ENCODE measurements around the gene ZNF467. TPM values are rescaled to one million over a fixed set of nuclear protein-coding genes. Genes with fewer than 3 reads are reported as not detected.

ZNF467 gene
- total RNA-seq, 2 experiments from 2014 or later: not detected

GRCh38 chr7:149815661-149816266 is 42.4 kb upstream of the ZNF467 start:
- Mint-ChIP-seq H3K9me3 (ENCODE audit: low read depth) (no peaks in the 10 kb centered on the region), H3K4me1 (no peaks in the 10 kb centered on the region), H3K27ac (no peak overlapping the region), H3K4me3 (no peak overlapping the region), H3K36me3 (no peaks in the 10 kb centered on the region), H3K27me3 (no peaks in the 10 kb centered on the region)
- ATAC-seq (no peak), DNase-seq (no peak)
- CTCF ChIA-PET: no interaction called here

GRCh38 chr7:149815121-149815520 is 41.7 kb upstream of the ZNF467 start:
- CTCF ChIA-PET: no interaction called here
- ATAC-seq (no peak), DNase-seq (no peak)
- Mint-ChIP-seq H3K27ac (no peak overlapping the region), H3K9me3 (ENCODE audit: low read depth) (no peaks in the 10 kb centered on the region), H3K36me3 (no peaks in the 10 kb centered on the region), H3K4me3 (no peak overlapping the region), H3K4me1 (no peaks in the 10 kb centered on the region), H3K27me3 (no peaks in the 10 kb centered on the region)

GRCh38 chr7:149814494-149814893 is 41.1 kb upstream of the ZNF467 start:
- no peaks in the 10 kb centered on the region for H3K9me3 Mint-ChIP-seq (ENCODE audit: low read depth)
- no peak overlapping the region for H3K27ac Mint-ChIP-seq
- no peaks in the 10 kb centered on the region for H3K4me1 Mint-ChIP-seq
- H3K4me3 Mint-ChIP-seq: no peak overlapping the region
- DNase-seq (no peak), ATAC-seq (no peak)
- CTCF ChIA-PET: no interaction called here
- no peaks in the 10 kb centered on the region for H3K36me3 Mint-ChIP-seq
- H3K27me3 Mint-ChIP-seq: no peaks in the 10 kb centered on the region

- Mint-ChIP-seq H3K4me1 (no peaks in the 10 kb centered on the region), H3K9me3 (ENCODE audit: low read depth) (no peaks in the 10 kb centered on the region), H3K36me3 (no peaks in the 10 kb centered on the region), H3K4me3 (no peak overlapping the region), H3K27ac (no peak overlapping the region), H3K27me3 (no peaks in the 10 kb centered on the region)
- ATAC-seq (no peak), DNase-seq (no peak)
- CTCF ChIA-PET: interaction anchor here (0.6 to 1.5 kb wide), 3 partner anchors 18 to 70 kb away, joined by 3 to 4 read pairs (median 3); no protein-coding TSS in a partner anchor
These were observed 40.1 kb upstream of the ZNF467 start for GRCh38 chr7:149813254-149814035.

DNA sequence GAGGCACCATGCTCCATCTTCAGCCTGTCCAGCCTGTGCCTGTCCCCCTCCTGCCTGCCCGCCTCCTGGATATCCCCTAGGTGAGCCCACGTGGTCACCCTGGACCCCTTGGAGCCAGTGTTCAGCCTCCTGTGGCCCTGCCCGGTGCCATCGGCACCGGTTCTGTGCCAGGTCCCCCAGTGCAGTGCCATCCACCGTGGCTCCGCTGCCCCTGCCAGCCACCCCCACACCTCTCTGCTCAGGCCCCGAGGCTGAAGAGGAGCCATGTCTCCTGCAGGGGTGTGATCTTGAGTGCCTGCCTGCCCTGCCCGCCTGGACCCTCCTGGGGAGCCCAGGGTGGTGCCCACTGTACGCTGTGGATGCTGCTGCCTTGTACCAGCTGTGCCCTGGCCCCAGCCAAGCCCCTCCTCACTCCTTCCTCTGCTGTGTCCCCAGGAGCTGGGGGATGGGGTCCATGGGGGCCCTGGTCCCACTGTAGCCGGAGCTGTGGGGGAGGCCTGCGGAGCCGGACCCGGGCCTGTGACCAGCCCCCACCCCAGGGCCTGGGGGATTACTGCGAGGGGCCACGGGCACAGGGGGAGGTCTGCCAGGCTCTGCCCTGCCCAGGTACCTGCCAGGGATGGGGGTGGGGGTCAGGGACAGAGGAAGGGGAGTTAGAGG is 38.6 kb upstream of the ZNF467 start:
- Mint-ChIP-seq H3K4me1 (no peaks in the 10 kb centered on the region), H3K36me3 (no peaks in the 10 kb centered on the region), H3K4me3 (no peak overlapping the region), H3K27me3 (peaks cover 2% of the 10 kb centered on the region), H3K9me3 (ENCODE audit: low read depth) (no peaks in the 10 kb centered on the region), H3K27ac (no peak overlapping the region)
- DNase-seq (no peak), ATAC-seq (no peak)
- CTCF ChIA-PET: no interaction called here

- DNase-seq: no peak
These were observed 37.8 kb upstream of the ZNF467 start for GRCh38 chr7:149811221-149811620.

DNA sequence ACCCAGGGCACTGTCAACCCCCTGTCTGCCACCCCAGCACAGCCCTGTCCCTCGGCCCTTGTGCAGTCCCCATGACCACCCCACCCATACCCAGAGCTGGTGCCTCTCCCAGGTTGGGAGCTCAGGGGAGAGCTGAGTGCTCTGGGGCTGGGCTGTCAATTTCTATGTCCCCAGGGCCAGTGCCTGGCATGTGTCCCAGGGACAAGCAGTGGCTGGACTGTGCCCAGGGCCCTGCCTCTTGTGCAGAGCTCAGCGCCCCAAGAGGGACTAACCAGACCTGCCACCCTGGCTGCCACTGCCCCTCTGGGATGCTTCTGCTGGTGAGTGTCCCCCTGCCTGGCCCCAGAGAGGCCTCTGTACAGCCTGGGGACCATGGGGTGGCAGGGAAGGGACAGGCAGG is 35.8 kb upstream of the ZNF467 start:
- Mint-ChIP-seq H3K27me3 (peaks cover 2% of the 10 kb centered on the region), H3K27ac (no peak overlapping the region), H3K9me3 (ENCODE audit: low read depth) (no peaks in the 10 kb centered on the region), H3K4me1 (no peaks in the 10 kb centered on the region), H3K36me3 (no peaks in the 10 kb centered on the region), H3K4me3 (no peak overlapping the region)
- CTCF ChIA-PET: interaction anchor here (1.0 to 1.2 kb wide), 2 partner anchors 30 to 93 kb away, joined by 3 read pairs; no protein-coding TSS in a partner anchor
- DNase-seq (no peak), ATAC-seq (no peak)

More at GRCh38 chr7:149811221-149811620, 37.8 kb upstream of the ZNF467 start:
- H3K27me3 Mint-ChIP-seq: peaks cover 2% of the 10 kb centered on the region
- ATAC-seq: no peak
- no peaks in the 10 kb centered on the region for H3K36me3 Mint-ChIP-seq
- no peaks in the 10 kb centered on the region for H3K4me1 Mint-ChIP-seq
- CTCF ChIA-PET: no interaction called here
- no peaks in the 10 kb centered on the region for H3K9me3 Mint-ChIP-seq (ENCODE audit: low read depth)
- no peak overlapping the region for H3K27ac Mint-ChIP-seq
- no peak overlapping the region for H3K4me3 Mint-ChIP-seq

- Mint-ChIP-seq H3K9me3 (ENCODE audit: low read depth) (no peaks in the 10 kb centered on the region), H3K36me3 (no peaks in the 10 kb centered on the region), H3K27me3 (peaks cover 2% of the 10 kb centered on the region), H3K4me1 (no peaks in the 10 kb centered on the region), H3K4me3 (no peak overlapping the region), H3K27ac (no peak overlapping the region)
- CTCF ChIA-PET: interaction anchor here (1.0 to 2.2 kb wide), 3 partner anchors 9 to 92 kb away, joined by 3 to 5 read pairs (median 3); no protein-coding TSS in a partner anchor
- ATAC-seq (no peak), DNase-seq (no peak)
These were observed 34.9 kb upstream of the ZNF467 start for GRCh38 chr7:149808311-149808710.

DNA sequence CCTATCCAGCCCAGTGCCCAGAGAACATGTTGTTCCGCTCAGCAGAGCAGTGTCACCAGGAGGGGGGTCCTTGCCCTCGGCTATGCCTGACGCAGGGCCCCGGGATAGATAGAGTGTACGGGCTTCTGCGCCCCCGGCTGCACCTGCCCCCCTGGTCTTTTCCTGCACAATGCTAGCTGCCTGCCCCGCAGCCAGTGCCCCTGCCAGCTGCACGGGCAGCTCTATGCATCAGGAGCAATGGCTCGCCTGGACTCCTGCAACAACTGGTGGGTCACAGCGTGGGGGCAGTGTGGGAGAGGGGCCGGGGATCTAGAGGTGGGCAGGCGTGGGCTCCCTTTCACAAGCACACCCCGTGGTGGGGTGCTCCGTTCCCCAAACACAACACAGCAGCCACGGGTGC is 33.3 kb upstream of the ZNF467 start:
- H3K4me3 Mint-ChIP-seq: no peak overlapping the region
- H3K9me3 Mint-ChIP-seq (ENCODE audit: low read depth): no peaks in the 10 kb centered on the region
- ATAC-seq: no peak
- no peaks in the 10 kb centered on the region for H3K36me3 Mint-ChIP-seq
- no peak for DNase-seq
- no peaks in the 10 kb centered on the region for H3K4me1 Mint-ChIP-seq
- H3K27ac Mint-ChIP-seq: no peak overlapping the region
- peaks cover 2% of the 10 kb centered on the region for H3K27me3 Mint-ChIP-seq
- CTCF ChIA-PET: interaction anchor here (0.6 to 2.2 kb wide), 8 partner anchors 14 to 145 kb away, joined by 3 to 5 read pairs (median 4); partner anchors contain the start of gene ZNF467

DNA sequence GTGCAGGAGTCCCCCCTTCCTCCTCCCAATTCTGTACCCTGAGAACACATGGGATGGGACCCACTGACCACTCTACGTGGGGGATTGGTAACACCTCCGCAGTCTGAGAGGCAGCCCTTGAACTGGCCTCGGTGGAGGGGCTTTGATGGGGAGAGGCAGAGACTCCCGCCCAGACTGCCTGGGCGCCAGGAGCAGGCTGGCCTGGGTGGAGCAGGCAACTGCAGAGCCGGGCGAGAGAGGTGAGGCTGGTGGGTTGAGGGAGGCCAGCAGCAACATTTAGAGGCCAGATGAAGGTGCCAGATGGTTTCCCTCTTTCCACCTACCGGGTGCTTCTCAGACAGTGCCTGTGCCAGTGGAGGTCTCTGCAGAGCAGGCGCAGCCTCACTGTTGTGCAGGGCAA is 30.7 kb upstream of the ZNF467 start:
- Mint-ChIP-seq H3K4me3 (no peak overlapping the region), H3K27ac (no peak overlapping the region), H3K27me3 (peaks cover 2% of the 10 kb centered on the region), H3K4me1 (no peaks in the 10 kb centered on the region), H3K36me3 (no peaks in the 10 kb centered on the region), H3K9me3 (ENCODE audit: low read depth) (no peaks in the 10 kb centered on the region)
- DNase-seq (no peak), ATAC-seq (no peak)
- CTCF ChIA-PET: no interaction called here

GRCh38 chr7:149803551-149804074 is 30.2 kb upstream of the ZNF467 start:
- CTCF ChIA-PET: no interaction called here
- H3K27me3 Mint-ChIP-seq: peaks cover 2% of the 10 kb centered on the region

DNA sequence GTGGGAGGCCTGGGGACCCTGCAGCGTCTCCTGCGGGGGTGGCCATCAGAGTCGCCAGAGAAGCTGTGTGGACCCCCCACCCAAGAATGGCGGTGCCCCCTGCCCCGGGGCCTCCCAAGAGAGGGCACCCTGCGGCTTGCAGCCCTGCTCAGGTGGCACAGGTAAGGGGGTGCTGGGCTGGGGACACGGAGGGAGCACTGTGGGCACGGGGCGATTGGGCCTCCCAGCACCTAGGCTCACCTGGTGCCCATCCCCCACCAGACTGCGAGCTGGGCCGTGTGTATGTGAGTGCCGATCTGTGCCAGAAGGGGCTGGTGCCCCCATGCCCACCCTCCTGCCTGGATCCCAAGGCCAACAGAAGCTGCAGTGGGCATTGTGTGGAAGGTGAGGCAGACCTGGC is 29.6 kb upstream of the ZNF467 start:
- H3K27me3 Mint-ChIP-seq: peaks cover 2% of the 10 kb centered on the region
- DNase-seq: no peak
- CTCF ChIA-PET: no interaction called here

More at GRCh38 chr7:149803551-149804074, 30.2 kb upstream of the ZNF467 start:
- H3K36me3 Mint-ChIP-seq: no peaks in the 10 kb centered on the region
- ATAC-seq: no peak
- no peak overlapping the region for H3K27ac Mint-ChIP-seq
- DNase-seq: no peak
- no peaks in the 10 kb centered on the region for H3K4me1 Mint-ChIP-seq
- H3K4me3 Mint-ChIP-seq: no peak overlapping the region
- H3K9me3 Mint-ChIP-seq (ENCODE audit: low read depth): no peaks in the 10 kb centered on the region

GRCh38 chr7:149801816-149802215 is 28.4 kb upstream of the ZNF467 start:
- no peaks in the 10 kb centered on the region for H3K27me3 Mint-ChIP-seq
- H3K27ac Mint-ChIP-seq: no peak overlapping the region
- CTCF ChIA-PET: interaction anchor here (0.8 to 1.0 kb wide), 2 partner anchors 18 to 139 kb away, joined by 3 read pairs; no protein-coding TSS in a partner anchor
- H3K9me3 Mint-ChIP-seq (ENCODE audit: low read depth): no peaks in the 10 kb centered on the region
- DNase-seq (no peak), ATAC-seq (no peak)
- no peaks in the 10 kb centered on the region for H3K36me3 Mint-ChIP-seq
- H3K4me1 Mint-ChIP-seq: no peaks in the 10 kb centered on the region
- H3K4me3 Mint-ChIP-seq: no peak overlapping the region

More for the DNA sequence above, 29.6 kb upstream of the ZNF467 start:
- H3K36me3 Mint-ChIP-seq: no peaks in the 10 kb centered on the region
- H3K4me1 Mint-ChIP-seq: no peaks in the 10 kb centered on the region
- ATAC-seq: no peak
- no peaks in the 10 kb centered on the region for H3K9me3 Mint-ChIP-seq (ENCODE audit: low read depth)
- no peak overlapping the region for H3K4me3 Mint-ChIP-seq
- no peak overlapping the region for H3K27ac Mint-ChIP-seq

All from activated CD8-positive, alpha-beta memory T cell treated with anti-CD3 and anti-CD28 coated beads, Interleukin-2, amount 10 ng/mL, durations not matched to agents 7 days and 5 days (primary cell).